IPS DF 19.7 (cell line): ENCODE results near the gene UPB1.
"Not testable (repeated sequence)": the region's sequence is repeated elsewhere in the genome, so short reads cannot be mapped to it uniquely, and the experiment has no call there.

ENCODE experiments used
- DNase-seq: peaks from one replicate; pipeline ENCODE4 v3.0.0-alpha.2; 2013; ENCODE audit warnings: low read depth, low spot score

The UPB1 gene

GRCh38 chr22:24481641-24482040 lies 13.5 kb upstream of the UPB1 start:
- no peak for DNase-seq

DNA sequence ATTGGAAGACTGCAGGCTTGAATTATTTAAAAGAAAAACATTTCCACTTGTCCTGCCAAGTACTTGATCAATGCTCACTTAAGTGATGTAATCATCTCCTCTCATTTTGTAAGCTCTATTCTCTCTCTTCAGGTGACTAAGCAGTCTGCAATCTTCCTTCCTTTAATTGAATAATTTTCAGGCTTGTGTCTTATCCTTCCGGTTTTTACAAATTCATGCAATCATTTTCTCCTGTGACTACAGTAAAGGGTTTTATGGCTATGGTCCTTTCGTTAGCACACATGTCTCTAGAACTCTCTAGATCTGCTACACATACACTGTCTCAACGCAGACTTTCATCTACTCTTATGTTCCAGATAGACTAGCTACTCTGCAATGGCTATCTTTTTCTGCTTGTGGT lies 12.6 kb upstream of the UPB1 start:
- DNase-seq = no peak

DNA sequence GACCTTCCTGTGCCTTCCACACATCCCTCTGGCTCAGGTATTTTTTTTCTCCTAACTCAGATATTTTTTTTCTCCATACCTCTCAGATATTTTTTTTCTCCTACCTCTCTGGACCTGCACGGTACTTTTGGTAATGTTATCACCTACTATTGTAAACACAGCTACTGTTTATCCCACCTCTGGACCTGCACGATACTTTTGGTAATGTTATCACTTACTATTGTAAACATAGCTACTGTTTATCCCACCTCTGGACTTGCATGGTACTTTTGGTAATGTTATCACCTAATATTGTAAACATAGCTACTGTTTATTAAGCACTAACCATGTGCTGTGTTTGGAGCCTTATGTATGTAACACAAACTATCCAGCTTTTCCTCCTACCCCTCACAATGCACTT lies 12.1 kb upstream of the UPB1 start:
- DNase-seq = no peak

- no peak for DNase-seq
Observed at GRCh38 chr22:24483976-24484545, 11.1 kb upstream of the UPB1 start.

- no peak for DNase-seq
Observed at GRCh38 chr22:24485170-24485569, 10.0 kb upstream of the UPB1 start.

GRCh38 chr22:24485608-24486007 lies 9.5 kb upstream of the UPB1 start:
- DNase-seq = no peak

DNA sequence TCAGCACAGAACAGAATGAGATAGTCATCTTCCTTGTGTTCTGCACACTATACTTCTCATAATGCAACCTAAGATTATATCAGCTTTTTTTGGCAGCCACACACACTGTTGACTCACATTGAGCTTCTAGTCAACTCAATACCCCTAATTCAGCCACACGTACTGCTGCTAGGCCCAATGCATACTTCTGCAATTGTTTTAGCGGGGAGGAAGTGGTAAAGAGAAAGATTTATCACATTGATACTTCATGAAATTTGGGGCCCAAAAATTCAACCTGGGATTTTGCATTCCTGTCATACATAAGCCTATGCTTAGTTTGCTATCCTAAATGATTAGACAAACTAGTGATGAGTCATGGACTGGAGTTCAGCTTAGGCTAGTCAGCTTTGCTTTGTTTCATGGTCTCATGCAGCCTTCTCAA lies 8.6 kb upstream of the UPB1 start:
- DNase-seq = no peak

GRCh38 chr22:24489011-24489410 lies 6.1 kb upstream of the UPB1 start:
- DNase-seq = no peak

DNA sequence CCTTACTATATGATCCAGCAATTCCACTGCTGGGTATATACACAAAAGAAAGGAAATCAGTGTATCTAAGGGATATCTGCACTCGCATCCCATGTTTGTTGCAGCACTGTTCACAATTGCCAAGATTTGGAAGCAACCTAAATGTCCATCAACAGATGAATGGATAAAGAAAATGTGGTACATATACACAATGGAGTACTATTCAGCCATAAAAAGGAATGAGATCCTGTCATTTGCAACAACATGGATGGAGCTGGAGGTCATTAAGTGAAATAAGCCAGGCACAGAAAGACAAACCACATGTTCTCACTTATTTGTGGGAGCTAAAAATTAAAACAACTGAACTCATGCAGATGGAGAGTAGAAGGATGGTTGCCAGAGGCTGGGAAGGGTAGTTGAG lies 5.7 kb upstream of the UPB1 start:
- DNase-seq = not testable (repeated sequence)

GRCh38 chr22:24492391-24492790 lies 2.7 kb upstream of the UPB1 start:
- DNase-seq = no peak

DNA sequence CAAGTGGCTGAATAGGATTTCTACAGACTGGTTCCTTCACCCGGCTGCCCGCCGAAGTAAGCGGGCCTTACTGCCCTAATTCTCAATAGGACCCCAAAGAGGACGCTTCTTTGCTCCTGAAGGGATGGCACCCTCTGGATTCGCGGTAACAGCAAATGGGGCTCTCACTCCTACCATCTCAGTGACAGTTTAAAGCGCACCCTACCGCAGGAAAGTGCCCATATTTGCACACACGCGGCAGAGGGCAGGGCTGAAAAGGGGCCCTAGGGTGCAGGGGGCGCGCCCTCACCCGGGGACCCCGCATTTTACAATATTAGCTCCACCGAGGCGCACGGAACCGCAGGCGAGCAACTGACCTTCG lies 985 bp upstream of the UPB1 start:
- DNase-seq = no peak

- DNase-seq = no peak
Observed at GRCh38 chr22:24495365-24495675, 188 bp downstream of the UPB1 start.

DNA sequence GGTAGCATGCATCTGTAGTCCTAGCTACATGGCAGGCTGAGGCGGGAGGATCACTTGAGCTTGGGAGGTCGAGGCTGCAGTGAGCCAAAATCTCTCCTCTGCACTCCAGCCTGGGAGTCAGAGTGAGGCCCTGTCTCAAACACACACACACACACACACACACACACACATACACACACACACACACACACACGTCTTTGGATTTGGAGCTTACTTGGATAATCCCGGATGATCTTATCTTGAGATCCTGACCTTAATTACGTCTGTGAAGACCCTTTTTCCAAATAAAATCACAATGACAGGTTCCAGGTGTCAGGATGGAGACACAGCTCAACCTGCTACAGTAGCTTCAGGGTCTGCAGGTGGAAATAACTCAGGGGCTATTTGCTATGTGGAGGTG lies 1.1 kb downstream of the UPB1 start:
- DNase-seq = no peak

DNA sequence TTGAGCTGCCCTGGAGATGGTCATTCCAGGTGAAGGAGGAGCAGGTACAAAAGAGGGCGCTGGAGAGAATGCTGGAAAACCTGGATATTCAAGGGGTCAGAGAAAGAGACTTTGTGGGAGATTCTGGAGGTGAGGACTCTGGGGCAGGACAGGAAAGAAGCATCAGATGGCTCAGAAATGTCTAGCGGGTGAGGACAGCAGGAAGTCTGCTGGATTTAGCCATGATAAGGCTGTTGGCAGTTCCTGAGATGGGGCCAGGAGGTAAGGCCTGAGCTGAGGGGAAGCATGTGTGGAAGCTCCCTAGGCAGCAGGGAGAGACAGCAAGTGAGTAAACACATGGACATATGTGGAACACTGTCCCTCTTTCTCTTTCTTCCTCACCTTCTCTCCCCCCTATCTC lies 1.5 kb downstream of the UPB1 start:
- no peak for DNase-seq

- DNase-seq = no peak
Observed at GRCh38 chr22:24497841-24498258, 2.7 kb downstream of the UPB1 start.

- no peak for DNase-seq
Observed at GRCh38 chr22:24498824-24499223, 3.7 kb downstream of the UPB1 start.

DNA sequence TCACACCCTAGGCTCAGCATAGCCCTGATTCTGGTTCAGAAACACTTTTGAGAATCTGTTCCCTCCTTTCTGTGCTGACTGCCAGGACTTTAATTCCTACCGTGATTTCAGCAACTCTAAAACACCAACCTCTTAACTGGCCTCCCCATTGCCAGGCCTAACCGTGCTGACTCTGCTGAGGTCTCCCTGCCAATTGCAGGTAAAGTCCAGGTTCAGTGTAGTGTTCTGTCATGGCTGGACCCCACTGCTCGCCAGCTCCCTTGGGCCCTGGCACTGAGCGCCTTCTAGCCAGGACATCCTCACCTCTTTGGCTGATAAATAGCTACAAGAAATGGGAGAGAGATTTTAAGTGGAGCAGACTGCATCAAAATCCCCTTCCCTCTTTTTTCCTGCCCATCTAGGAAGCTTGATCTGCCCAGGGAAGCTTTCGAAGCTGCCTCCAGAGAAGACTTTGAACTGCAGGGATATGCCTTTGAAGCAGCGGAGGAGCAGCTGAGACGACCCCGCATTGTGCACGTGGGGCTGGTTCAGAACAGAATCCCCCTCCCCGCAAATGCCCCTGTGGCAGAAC lies 4.7 kb downstream of the UPB1 start:
- DNase-seq = no peak

GRCh38 chr22:24500277-24500820 lies 5.2 kb downstream of the UPB1 start:
- DNase-seq = no peak

DNA sequence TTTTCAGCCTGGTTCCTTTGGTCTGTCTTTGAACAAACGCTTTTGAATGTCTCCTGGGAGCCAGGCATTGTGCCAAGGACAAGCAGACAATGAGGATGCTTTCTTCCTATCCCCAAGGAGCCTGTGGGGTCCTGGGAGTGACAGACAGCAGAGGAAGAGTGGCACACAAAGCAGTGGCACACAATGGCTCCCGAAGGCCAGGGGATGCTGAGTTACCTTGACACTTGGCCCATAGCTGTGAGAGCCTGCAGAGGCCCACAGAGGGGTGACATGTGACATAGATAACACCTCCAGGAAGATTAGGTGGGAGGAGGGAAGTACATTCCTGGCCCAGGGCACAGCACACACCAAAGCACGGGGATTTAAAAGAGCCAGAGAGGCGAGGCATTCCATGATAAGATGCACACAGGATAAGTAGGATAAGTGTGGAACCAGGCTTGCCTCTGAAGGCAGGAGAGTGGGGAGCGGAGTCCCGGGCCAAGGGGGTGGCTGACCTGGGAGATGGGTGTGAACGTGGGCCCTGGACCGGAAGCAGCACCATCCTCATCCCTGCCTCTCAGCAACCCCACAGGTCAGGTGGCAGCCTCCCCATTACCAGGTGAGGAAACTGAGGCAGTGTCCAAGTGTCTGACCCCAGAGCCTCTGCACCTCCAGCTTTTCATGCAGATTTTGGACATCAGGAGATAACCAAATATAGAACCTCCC lies 6.3 kb downstream of the UPB1 start:
- no peak for DNase-seq

DNA sequence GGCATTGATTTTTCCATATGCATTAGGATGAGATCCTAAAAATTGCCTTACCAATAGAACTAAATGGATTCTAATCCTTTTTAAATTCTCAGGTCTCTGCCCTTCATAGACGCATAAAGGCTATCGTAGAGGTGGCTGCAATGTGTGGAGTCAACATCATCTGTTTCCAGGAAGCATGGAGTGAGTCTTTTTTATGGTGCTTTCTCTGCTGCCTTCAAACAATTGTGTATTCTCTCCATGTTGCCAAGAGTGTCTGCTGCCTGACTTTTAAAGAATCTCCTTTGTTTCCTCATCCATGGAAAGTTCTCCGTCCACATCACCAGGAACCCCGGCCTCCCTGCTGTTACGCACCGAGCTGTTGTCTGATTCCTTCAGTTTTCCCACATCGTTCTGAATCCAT lies 6.9 kb downstream of the UPB1 start:
- DNase-seq = no peak

- DNase-seq = no peak
Observed at GRCh38 chr22:24502541-24502940, 7.4 kb downstream of the UPB1 start.

DNA sequence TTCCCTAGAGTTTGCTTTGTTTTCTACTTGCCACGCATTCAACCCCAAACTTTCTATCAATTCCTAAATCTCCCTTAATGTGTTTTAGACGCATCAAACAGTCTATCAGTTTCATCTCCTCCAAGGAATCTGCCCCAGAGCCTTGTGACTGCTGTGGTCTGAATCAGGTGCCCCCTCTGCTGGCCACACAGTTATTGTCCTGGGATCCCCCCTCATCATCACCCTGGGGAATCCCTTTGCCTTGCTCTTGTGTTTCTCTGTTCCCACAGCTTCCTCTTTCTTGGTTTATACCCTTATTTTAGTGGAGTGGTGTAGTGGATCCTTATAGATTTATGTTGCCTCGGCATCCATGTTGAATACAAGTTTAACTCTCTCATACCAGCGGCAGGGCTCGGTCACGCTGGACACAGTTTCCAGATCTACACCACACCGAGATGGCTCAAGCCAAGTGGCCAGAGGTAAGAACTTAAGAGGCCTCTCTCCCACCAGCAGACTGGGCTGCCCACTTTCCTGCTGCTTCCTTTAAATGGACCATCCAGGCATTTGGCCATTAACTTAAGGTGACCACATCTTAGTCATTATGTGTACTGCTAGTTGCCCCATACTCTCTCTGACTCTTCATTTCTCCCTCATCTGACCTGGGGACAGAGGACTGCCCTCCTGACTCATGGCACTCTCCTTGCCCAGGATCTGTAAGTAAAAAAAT lies 8.2 kb downstream of the UPB1 start:
- no peak for DNase-seq

- DNase-seq = no peak
Observed at GRCh38 chr22:24503843-24504338, 8.8 kb downstream of the UPB1 start.
